HepG2 (cell line): ENCODE data around the gene FRMD1.

ENCODE experiments used
- ATF7 ChIP-seq, 2 experiments: fragments of 450-650 bp in 1 of 2; sonication (generic) in 1 of 2; formaldehyde crosslinking in 1 of 2; IDR thresholded peaks; 2 replicates each; pipeline versions ENCODE4 v1.4.0 to v1.6.1; 2016 to 2020; ENCODE audit warnings: antibody characterized with exemption in 1 of 2, mild to moderate bottlenecking in 1 of 2, missing genetic modification reagents in 1 of 2
- CCDC6 ChIP-seq: sonication (generic); formaldehyde crosslinking; IDR thresholded peaks from 2 replicates; pipeline ENCODE4 v1.8.1; 2022; ENCODE audit warnings: mild to moderate bottlenecking, missing genetic modification reagents, moderate library complexity
- EZH2 ChIP-seq: conservative IDR thresholded peaks from 2 replicates; pipeline ENCODE4 v1.6.1; 2012; ENCODE audit warnings: mild to moderate bottlenecking, low read depth, low read length, moderate library complexity
- GABPA ChIP-seq, 2 experiments: IDR thresholded peaks; 2 replicates each; pipeline ENCODE4 v1.6.1; 2011 to 2016; ENCODE audit warnings: low read depth in 2 of 2, low read length in 1 of 2, missing biosample characterization in 1 of 2, missing genetic modification characterization in 1 of 2
- JUN ChIP-seq: sonication (generic); formaldehyde crosslinking; IDR thresholded peaks from 2 replicates; pipeline ENCODE4 v1.4.0; 2020; ENCODE audit warnings: mild to moderate bottlenecking, missing genetic modification reagents
- KDM5A ChIP-seq: fragments of 200-600 bp; sonication (generic); IDR thresholded peaks from 2 replicates; pipeline ENCODE4 v1.7.0; 2018; ENCODE audit warnings: antibody characterized with exemption, mild to moderate bottlenecking, low read length, borderline replicate concordance
- NCOR1 ChIP-seq: fragments of 200-600 bp; sonication (generic); IDR thresholded peaks from 2 replicates; pipeline ENCODE4 v1.7.0; 2017; ENCODE audit warnings: antibody characterized with exemption, low read length, borderline replicate concordance
- POLR2AphosphoS5 ChIP-seq: IDR thresholded peaks from 2 replicates; pipeline ENCODE4 v1.6.1; 2012; ENCODE audit warnings: low read depth, low read length
- SIX1 ChIP-seq: sonication (generic); formaldehyde crosslinking; IDR thresholded peaks from 2 replicates; pipeline ENCODE4 v1.4.0; 2020; ENCODE audit warnings: missing genetic modification reagents, borderline replicate concordance
- YY1 ChIP-seq: IDR thresholded peaks from 2 replicates; pipeline ENCODE4 v1.6.1; 2011; ENCODE audit warnings: low read length, low read depth, moderate library complexity, mild to moderate bottlenecking; ENCODE audit not compliant: insufficient read depth, insufficient replicate concordance
- ZBTB2 ChIP-seq: sonication (generic); formaldehyde crosslinking; IDR thresholded peaks from 2 replicates; pipeline ENCODE4 v1.8.0; 2022; ENCODE audit warnings: low read depth, missing genetic modification reagents
- ZNF460 ChIP-seq: sonication (generic); formaldehyde crosslinking; IDR thresholded peaks from 2 replicates; pipeline ENCODE4 v1.5.1; 2020; ENCODE audit warnings: missing genetic modification reagents, mild to moderate bottlenecking, borderline replicate concordance
- ZNF724P ChIP-seq: sonication (generic); formaldehyde crosslinking; IDR thresholded peaks from 2 replicates; pipeline ENCODE4 v1.8.0; 2022; ENCODE audit warnings: missing genetic modification reagents, borderline replicate concordance
- TF ChIP-seq, protein P1 (sequence below): sonication (generic); formaldehyde crosslinking; IDR thresholded peaks from 2 replicates; pipeline ENCODE4 v1.5.0; 2020; ENCODE audit warnings: mild to moderate bottlenecking, missing genetic modification reagents, moderate library complexity

GRCh38 chr6:168044521-168045130 lies 34.4 kb downstream of the FRMD1 start:
- TF ChIP-seq ZNF460 (no peak), NCOR1 (no peak), JUN (CRISPR knock-in tag) (no peak), ZNF724P (CRISPR knock-in tag) (no peak), KDM5A (no peak), SIX1 (CRISPR knock-in tag) (no peak), POLR2AphosphoS5 (no peak), EZH2 (no peak), GABPA (IDR thresholded peaks at IDR 0.05; ENCODE audit: low read depth, low read length) (no peak), GABPA (CRISPR knock-in tag; IDR thresholded peaks at IDR 0.05; ENCODE audit: low read depth) (no peak), ZBTB2 (CRISPR knock-in tag) (no peak), ATF7 (IDR thresholded peaks at IDR 0.05) (no peak), ATF7 (CRISPR knock-in tag; IDR thresholded peaks at IDR 0.05) (no peak), CCDC6 (CRISPR knock-in tag) (no peak), YY1 (no peak)
- TF ChIP-seq, protein P1, sequence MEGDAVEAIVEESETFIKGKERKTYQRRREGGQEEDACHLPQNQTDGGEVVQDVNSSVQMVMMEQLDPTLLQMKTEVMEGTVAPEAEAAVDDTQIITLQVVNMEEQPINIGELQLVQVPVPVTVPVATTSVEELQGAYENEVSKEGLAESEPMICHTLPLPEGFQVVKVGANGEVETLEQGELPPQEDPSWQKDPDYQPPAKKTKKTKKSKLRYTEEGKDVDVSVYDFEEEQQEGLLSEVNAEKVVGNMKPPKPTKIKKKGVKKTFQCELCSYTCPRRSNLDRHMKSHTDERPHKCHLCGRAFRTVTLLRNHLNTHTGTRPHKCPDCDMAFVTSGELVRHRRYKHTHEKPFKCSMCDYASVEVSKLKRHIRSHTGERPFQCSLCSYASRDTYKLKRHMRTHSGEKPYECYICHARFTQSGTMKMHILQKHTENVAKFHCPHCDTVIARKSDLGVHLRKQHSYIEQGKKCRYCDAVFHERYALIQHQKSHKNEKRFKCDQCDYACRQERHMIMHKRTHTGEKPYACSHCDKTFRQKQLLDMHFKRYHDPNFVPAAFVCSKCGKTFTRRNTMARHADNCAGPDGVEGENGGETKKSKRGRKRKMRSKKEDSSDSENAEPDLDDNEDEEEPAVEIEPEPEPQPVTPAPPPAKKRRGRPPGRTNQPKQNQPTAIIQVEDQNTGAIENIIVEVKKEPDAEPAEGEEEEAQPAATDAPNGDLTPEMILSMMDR (CRISPR knock-in tag), result no peak
